Uterine smooth muscle cell (primary cell): ENCODE measurements around the gene ADD2. TPM values are rescaled to one million over a fixed set of nuclear protein-coding genes. Genes with fewer than 3 reads are reported as not detected.

ENCODE experiments used
- total RNA-seq: library from RNA; depleted of rRNA; stranded (reverse); fragments of >200 nt; gene quantifications from 2 replicates; pipeline ENCODE4 v1.2.3, GENCODE V29; 2014

ADD2 gene, protein sequence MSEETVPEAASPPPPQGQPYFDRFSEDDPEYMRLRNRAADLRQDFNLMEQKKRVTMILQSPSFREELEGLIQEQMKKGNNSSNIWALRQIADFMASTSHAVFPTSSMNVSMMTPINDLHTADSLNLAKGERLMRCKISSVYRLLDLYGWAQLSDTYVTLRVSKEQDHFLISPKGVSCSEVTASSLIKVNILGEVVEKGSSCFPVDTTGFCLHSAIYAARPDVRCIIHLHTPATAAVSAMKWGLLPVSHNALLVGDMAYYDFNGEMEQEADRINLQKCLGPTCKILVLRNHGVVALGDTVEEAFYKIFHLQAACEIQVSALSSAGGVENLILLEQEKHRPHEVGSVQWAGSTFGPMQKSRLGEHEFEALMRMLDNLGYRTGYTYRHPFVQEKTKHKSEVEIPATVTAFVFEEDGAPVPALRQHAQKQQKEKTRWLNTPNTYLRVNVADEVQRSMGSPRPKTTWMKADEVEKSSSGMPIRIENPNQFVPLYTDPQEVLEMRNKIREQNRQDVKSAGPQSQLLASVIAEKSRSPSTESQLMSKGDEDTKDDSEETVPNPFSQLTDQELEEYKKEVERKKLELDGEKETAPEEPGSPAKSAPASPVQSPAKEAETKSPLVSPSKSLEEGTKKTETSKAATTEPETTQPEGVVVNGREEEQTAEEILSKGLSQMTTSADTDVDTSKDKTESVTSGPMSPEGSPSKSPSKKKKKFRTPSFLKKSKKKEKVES
- total RNA-seq = 0.37 and 0.55 TPM in 2 replicates

GRCh38 chr2:70767699-70768589, at the start of gene ADD2:
TSS of gene ADD2 (minus strand) at chr2:70768200. CDS start at chr2:70706408, 61,792 bp downstream.

DNA sequence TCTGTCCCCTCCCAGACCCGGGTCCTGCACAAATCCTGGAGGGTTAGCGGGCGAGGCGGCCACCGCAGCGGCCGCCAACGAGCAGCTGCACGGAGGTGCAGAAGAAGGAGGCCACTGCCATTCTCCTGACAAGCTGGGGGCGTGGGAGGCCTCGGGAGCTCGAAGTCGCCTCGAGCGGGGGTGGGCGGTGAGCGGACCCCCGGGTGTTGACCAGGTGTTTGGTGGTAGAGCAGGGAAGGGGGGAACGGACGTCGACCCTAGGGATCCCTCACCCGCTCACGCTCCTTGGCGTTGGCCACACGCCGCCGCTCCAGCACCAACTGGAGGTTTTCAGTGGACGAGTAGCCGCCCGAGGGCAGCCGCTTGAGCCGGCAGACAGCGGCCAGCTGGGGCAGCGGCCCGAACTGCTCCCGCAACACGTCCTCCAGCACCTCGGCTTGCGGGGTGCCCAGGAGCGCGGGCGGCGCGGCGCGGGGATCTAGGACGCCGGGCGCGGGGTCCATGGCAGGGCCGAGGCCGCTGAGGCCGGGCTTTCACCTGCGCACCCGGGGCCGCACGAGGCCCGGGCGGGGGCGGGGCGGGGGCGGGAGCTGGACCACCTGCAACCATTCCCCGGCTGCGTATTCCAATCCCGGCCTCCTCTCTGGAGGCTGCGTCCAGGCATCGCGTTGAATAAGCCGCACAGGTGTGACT, 22.3 kb upstream of the ADD2 start, which contains the start of gene FIGLA:
TSS of gene FIGLA (minus strand) at position 508 of the 693 bp plus-strand sequence. CDS start at position 503, 5 bp downstream.

Other genes with a start within 250 kb of the ADD2 start
- gene TGFA, start 214.4 kb downstream of the ADD2 start, total RNA-seq = not detected in 2 replicates
- gene FIGLA, start 22.4 kb upstream of the ADD2 start, total RNA-seq = not detected in 2 replicates
- gene CLEC4F, start 52.4 kb upstream of the ADD2 start, total RNA-seq = not detected in 2 replicates
- gene CD207, start 67.6 kb upstream of the ADD2 start, total RNA-seq = not detected in 2 replicates
- gene VAX2, start 132.4 kb upstream of the ADD2 start, total RNA-seq = 0.44 and 1.6 TPM in 2 replicates
- 0.55 and 0.62 TPM in 2 replicates for gene ATP6V1B1, start 167.7 kb upstream of the ADD2 start, total RNA-seq
- 0.22 and 0.50 TPM in 2 replicates for gene ANKRD53, start 210.4 kb upstream of the ADD2 start, total RNA-seq
- gene TEX261, start 226.7 kb upstream of the ADD2 start, total RNA-seq = 30.4 and 48.3 TPM in 2 replicates